Smooth muscle cell (in vitro differentiated cells): ENCODE measurements around the gene OBSCN. TPM values are rescaled to one million over a fixed set of nuclear protein-coding genes. Genes with fewer than 3 reads are reported as not detected.

Source experiments
- DNase-seq: peaks from one replicate; lab custom pipeline; 2025; ENCODE audit not compliant: unreplicated experiment; lab: John Stamatoyannopoulos, UW
- H2AFZ ChIP-seq: fragments of 200-600 bp; sonication (generic); 2 replicates; pipeline ENCODE4 v1.6.0; 2016; ENCODE audit warnings: antibody characterized with exemption, low read depth, mild to moderate bottlenecking
- H3F3A ChIP-seq: fragments of 200-600 bp; sonication (generic); 2 replicates; pipeline ENCODE4 v1.6.0; 2017; ENCODE audit warnings: antibody characterized with exemption, low read depth
- H3K27ac ChIP-seq: fragments of 200-600 bp; sonication (generic); 2 replicates; pipeline ENCODE4 v1.5.1; 2016; ENCODE audit warnings: low read depth, mild to moderate bottlenecking
- H3K27me3 ChIP-seq: fragments of 200-600 bp; sonication (generic); 2 replicates; pipeline ENCODE4 v1.6.1; 2016; ENCODE audit warnings: low read depth, mild to moderate bottlenecking
- H3K36me3 ChIP-seq: fragments of 200-600 bp; sonication (generic); 2 replicates; pipeline ENCODE4 v1.5.1; 2016; ENCODE audit warnings: low read depth
- H3K4me1 ChIP-seq: fragments of 200-600 bp; sonication (generic); 2 replicates; pipeline ENCODE4 v1.5.1; 2016; ENCODE audit warnings: low read depth
- H3K4me2 ChIP-seq: fragments of 200-600 bp; sonication (generic); 2 replicates; pipeline ENCODE4 v1.6.0; 2016; ENCODE audit warnings: mild to moderate bottlenecking
- H3K4me3 ChIP-seq: fragments of 200-600 bp; sonication (generic); 2 replicates; pipeline ENCODE4 v1.5.1; 2016; ENCODE audit warnings: mild to moderate bottlenecking
- H3K79me2 ChIP-seq: fragments of 200-600 bp; sonication (generic); 2 replicates; pipeline ENCODE4 v1.6.0; 2016; ENCODE audit warnings: low read depth, mild to moderate bottlenecking
- H3K9ac ChIP-seq: fragments of 200-600 bp; sonication (generic); 2 replicates; pipeline ENCODE4 v1.6.0; 2016; ENCODE audit warnings: low read depth
- H3K9me3 ChIP-seq: fragments of 200-600 bp; sonication (generic); replicated peaks from 2 replicates; pipeline ENCODE4 v1.5.1; 2016; ENCODE audit warnings: low read depth
- H4K20me1 ChIP-seq: fragments of 200-600 bp; sonication (generic); 2 replicates; pipeline ENCODE4 v1.6.0; 2016; ENCODE audit warnings: low read depth
- CTCF ChIP-seq: fragments of 200-600 bp; sonication (generic); IDR thresholded peaks from 2 replicates; pipeline ENCODE4 v1.5.1; 2017; ENCODE audit warnings: borderline replicate concordance, mild to moderate bottlenecking, antibody characterized with exemption; ENCODE audit not compliant: insufficient read depth, poor library complexity, severe bottlenecking
- WGBS: methylation state at CpG from one replicate; pipeline ENCODE4 v1.1.7; 2016; ENCODE audit warnings: low lambda C conversion rate; 5-methylcytosine and 5-hydroxymethylcytosine counted together
- polyA plus RNA-seq: library from polyadenylated mRNA; unstranded; fragments of >200 nt; fragmentation: Nextera tagmentation; extraction: Ambion mirVana; gene quantifications from 2 replicates; pipeline ENCODE4 v1.2.1, GENCODE V29; 2016
- total RNA-seq: library from RNA; depleted of rRNA; stranded (reverse); fragments of >200 nt; gene quantifications from 2 replicates; pipeline ENCODE4 v1.2.3, GENCODE V29; 2014

OBSCN gene
- total and polyA plus RNA-seq, 2 experiments from 2014 or later, result 3.8 to 10.6 TPM

GRCh38 chr1:228352677-228353481, 145.0 kb downstream of the OBSCN start:
- no peaks in the 10 kb centered on the region for H3K36me3 ChIP-seq
- no peak for TF ChIP-seq CTCF
- H3K9me3 ChIP-seq, result no peaks in the 10 kb centered on the region
- no peak overlapping the region for H3K4me3 ChIP-seq
- H3K4me1 ChIP-seq, result no peaks in the 10 kb centered on the region
- no peak overlapping the region for H3K9ac ChIP-seq
- H4K20me1 ChIP-seq, result no peaks in the 10 kb centered on the region
- H3F3A ChIP-seq, result no peaks in the 10 kb centered on the region
- H3K27me3 ChIP-seq, result no peaks in the 10 kb centered on the region
- H2AFZ ChIP-seq, result no peak overlapping the region
- no peak overlapping the region for H3K27ac ChIP-seq
- WGBS, result 95% methylated on average over 28 of the region's 29 CpGs
- H3K4me2 ChIP-seq, result no peak overlapping the region
- no peaks in the 10 kb centered on the region for H3K79me2 ChIP-seq
- DNase-seq, result no peak

DNA sequence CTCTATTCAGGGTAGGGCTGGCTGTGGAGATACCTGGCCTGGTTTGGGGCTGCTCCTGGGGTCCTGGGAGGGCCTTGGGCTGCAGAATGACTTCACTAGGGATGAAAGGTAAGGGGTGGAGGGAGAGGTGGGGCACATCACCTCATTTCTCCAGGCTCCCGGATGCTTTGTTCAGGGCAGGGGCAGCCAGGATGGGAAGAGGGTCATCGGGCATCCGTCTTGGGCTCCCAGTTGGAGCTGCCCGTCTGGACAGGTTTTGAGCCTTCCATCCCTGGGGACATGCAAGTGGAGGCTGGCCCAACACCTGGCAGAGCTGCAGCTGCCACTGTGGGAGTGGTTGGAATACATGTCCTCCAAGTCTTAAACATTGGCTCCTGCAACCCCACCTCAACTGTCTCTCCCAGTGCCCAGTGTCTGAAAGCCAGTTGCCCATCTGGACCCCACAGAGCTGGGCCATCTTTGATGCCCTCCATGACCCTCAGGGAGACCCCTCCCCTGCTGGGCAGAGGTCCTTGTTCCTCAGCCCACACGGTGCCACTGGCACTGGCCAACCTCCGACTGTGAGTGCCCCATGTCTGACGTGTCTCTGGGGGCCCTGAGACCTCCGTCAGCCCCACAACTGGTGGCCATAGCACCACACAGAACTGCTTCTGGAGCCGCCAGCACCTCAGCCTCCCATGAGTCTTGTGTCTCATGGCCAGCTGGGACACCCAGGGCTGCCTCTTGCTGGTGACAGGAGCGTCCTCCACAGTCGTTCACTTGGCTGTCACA, 145.9 kb downstream of the OBSCN start:
- Histone ChIP-seq H3K79me2 (no peaks in the 10 kb centered on the region), H4K20me1 (no peaks in the 10 kb centered on the region), H3K4me2 (no peak overlapping the region), H3K4me3 (no peak overlapping the region), H3K9ac (no peak overlapping the region), H3K9me3 (no peaks in the 10 kb centered on the region), H3K4me1 (no peaks in the 10 kb centered on the region), H2AFZ (no peak overlapping the region), H3K27ac (no peak overlapping the region), H3K27me3 (no peaks in the 10 kb centered on the region), H3K36me3 (no peaks in the 10 kb centered on the region), H3F3A (no peaks in the 10 kb centered on the region)
- no peak for DNase-seq
- WGBS, result 89% methylated on average over 11 of the region's 11 CpGs
- TF ChIP-seq CTCF, result no peak

DNA sequence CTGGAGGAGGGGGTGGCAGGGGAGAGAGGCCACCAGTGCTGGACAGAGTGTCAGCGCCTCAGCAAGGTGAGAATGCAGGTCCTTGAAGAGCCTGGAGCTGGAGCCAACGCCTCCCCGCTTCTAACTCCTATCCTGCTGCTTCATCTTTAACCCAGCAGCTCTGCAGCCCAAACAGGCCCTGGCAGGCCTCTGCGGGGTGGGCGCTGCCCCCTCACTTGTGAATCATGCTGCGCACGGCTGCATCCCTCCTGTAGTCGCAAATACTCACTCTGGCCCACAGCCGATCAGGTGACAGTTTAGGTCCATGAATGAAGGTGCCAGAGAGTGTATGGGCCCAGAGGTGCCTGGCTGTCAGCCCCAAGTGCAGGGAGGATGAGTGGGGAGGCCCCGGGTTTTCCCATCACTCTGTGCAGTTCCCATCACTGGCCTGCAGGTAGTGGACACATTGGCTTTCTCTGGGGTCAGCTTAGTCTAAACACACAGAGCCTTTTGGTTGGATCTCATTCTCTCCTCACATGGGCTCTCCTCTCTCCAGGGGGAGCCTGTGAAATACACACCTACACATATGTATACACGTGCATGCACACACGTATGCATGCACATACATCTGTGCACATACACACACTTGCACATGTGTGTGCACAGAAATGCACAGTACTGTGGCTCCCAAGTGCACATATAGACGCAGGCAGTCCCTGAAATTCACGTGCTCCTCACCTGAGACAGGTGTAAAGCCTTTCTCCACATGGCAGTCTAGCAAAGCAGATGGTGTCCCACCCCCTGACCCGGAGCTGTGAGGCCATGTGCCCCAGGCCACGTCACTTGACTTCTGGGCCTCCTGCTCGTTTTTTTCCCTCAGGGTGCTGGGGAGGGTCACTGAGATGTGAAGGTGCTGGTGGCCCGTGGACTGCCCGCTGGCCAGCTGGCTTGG, 146.8 kb downstream of the OBSCN start:
- no peak overlapping the region for H2AFZ ChIP-seq
- no peaks in the 10 kb centered on the region for H3K79me2 ChIP-seq
- 87% methylated on average over 19 of the region's 19 CpGs for WGBS
- no peak overlapping the region for H3K4me2 ChIP-seq
- TF ChIP-seq CTCF, result no peak
- H3K9ac ChIP-seq, result no peak overlapping the region
- no peaks in the 10 kb centered on the region for H3K27me3 ChIP-seq
- no peak for DNase-seq
- H3K9me3 ChIP-seq, result no peaks in the 10 kb centered on the region
- H4K20me1 ChIP-seq, result no peaks in the 10 kb centered on the region
- H3F3A ChIP-seq, result no peaks in the 10 kb centered on the region
- no peak overlapping the region for H3K27ac ChIP-seq
- H3K4me3 ChIP-seq, result no peak overlapping the region
- no peaks in the 10 kb centered on the region for H3K4me1 ChIP-seq
- H3K36me3 ChIP-seq, result no peaks in the 10 kb centered on the region
